Measurements from ENCODE around the gene DOCK4.

DOCK4 gene

GRCh38 chr7:111734954-111735660 lies 471.1 kb downstream of the DOCK4 start:
- Histone ChIP-seq H3K36me3 (ENCODE audit: insufficient read depth, low read length) (no peaks in the 10 kb centered on the region), H3K9me3 (ENCODE audit: control insufficient read depth, insufficient read depth, low read length) (no peaks in the 10 kb centered on the region), H3K9ac (ENCODE audit: low read depth, low read length) (no peak overlapping the region), H3K4me1 (ENCODE audit: insufficient read depth, low read length) (no peaks in the 10 kb centered on the region)

DNA sequence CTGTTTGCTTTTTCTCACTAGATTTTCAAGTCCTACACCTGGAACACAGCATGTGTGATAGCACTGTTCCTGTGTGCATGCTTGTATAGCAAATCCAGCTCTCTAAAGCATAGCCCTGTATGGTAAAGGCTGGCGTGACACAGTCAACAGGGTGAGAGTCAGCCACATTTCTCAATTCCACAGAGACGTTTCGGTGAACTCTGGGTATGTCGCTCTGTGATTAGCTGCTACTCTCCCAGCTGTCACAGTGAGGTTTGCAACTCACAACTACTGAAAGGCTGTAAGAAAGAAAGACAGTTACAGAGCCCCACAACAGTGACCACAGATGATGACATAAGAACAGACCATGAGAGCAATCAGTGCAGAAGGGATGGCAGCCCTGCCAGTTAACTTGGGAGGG lies 473.3 kb downstream of the DOCK4 start:
- no peaks in the 10 kb centered on the region for H3K4me1 ChIP-seq (ENCODE audit: insufficient read depth, low read length)
- H3K9me3 ChIP-seq (ENCODE audit: control insufficient read depth, insufficient read depth, low read length): no peaks in the 10 kb centered on the region
- no peak overlapping the region for H3K9ac ChIP-seq (ENCODE audit: low read depth, low read length)
- H3K36me3 ChIP-seq (ENCODE audit: insufficient read depth, low read length): no peaks in the 10 kb centered on the region

- H3K36me3 ChIP-seq (ENCODE audit: insufficient read depth, low read length): no peaks in the 10 kb centered on the region
- no peaks in the 10 kb centered on the region for H3K4me1 ChIP-seq (ENCODE audit: insufficient read depth, low read length)
- no peaks in the 10 kb centered on the region for H3K9me3 ChIP-seq (ENCODE audit: control insufficient read depth, insufficient read depth, low read length)
- H3K9ac ChIP-seq (ENCODE audit: low read depth, low read length): no peak overlapping the region
Measured at GRCh38 chr7:111730476-111731300, 475.5 kb downstream of the DOCK4 start.

DNA sequence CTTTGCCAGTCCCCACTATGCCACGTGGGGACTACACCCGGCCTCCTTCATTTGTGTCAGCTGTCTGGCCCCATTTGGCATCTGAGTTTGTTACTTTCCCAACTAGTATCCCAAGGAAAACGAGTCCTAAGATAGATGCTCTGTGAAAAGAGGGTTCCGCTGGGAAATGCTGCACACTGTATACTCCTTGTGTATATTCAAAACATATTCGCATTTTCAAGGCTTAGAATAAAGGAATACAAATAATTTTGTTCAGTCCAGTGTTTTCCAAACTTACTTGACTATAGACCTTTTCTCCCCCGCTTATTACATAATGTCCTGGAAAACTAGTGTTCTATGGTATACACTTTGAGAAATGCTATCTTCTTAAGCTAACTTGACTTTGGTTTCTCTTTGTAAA lies 476.1 kb downstream of the DOCK4 start:
- Histone ChIP-seq H3K36me3 (ENCODE audit: insufficient read depth, low read length) (no peaks in the 10 kb centered on the region), H3K9ac (ENCODE audit: low read depth, low read length) (no peak overlapping the region), H3K4me1 (ENCODE audit: insufficient read depth, low read length) (no peaks in the 10 kb centered on the region), H3K9me3 (ENCODE audit: control insufficient read depth, insufficient read depth, low read length) (no peaks in the 10 kb centered on the region)

- Histone ChIP-seq H3K36me3 (ENCODE audit: insufficient read depth, low read length) (no peaks in the 10 kb centered on the region), H3K9ac (ENCODE audit: low read depth, low read length) (no peak overlapping the region), H3K9me3 (ENCODE audit: control insufficient read depth, insufficient read depth, low read length) (no peaks in the 10 kb centered on the region), H3K4me1 (ENCODE audit: insufficient read depth, low read length) (no peaks in the 10 kb centered on the region)
Measured at GRCh38 chr7:111729483-111729882, 476.7 kb downstream of the DOCK4 start.

- peak overlapping the region; percentile 49; the same call in 1 of the 2 replicates for H3K9ac ChIP-seq (ENCODE audit: low read depth, low read length)
- H3K4me1 ChIP-seq (ENCODE audit: insufficient read depth, low read length): no peaks in the 10 kb centered on the region
- H3K36me3 ChIP-seq (ENCODE audit: insufficient read depth, low read length): no peaks in the 10 kb centered on the region
- no peaks in the 10 kb centered on the region for H3K9me3 ChIP-seq (ENCODE audit: control insufficient read depth, insufficient read depth, low read length)
Measured at GRCh38 chr7:111728635-111728995, 477.6 kb downstream of the DOCK4 start.

DNA sequence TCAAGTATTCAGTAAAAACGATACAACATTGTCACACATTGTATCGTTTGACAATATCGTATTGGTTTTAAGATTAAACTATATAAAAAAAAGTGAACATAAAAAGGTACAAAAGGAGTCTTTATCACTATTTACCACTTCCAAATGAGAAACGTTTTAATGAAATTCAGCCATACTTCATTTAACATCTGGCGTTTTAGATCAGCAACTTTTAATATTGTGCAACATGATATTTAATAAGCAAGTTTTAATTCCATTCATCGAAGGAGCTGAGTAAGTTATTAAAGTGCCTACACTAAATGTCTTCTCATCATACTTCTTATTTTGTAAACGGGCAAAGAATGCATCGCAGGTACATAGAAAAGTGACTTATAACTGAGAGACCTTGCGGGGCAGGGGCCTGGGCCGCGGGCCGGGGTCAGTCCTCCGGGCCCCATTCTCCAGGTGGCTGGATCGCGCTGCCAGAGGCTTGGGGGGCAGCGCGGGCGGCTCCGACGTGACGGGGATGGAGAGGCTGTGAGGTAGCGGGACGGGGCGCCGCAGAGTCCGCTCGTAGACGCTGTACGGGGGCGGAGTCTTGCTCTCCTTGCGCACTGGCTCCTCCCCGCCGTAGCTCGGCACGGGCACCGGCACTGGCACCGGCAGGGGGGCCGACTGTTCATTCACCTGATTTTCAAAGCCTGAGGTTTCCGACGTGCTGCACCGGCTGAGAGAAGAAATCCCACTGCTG lies 478.1 kb downstream of the DOCK4 start:
- peak overlapping the region; percentile 49; the same call in 1 of the 2 replicates for H3K9ac ChIP-seq (ENCODE audit: low read depth, low read length)
- H3K36me3 ChIP-seq (ENCODE audit: insufficient read depth, low read length): no peaks in the 10 kb centered on the region
- no peaks in the 10 kb centered on the region for H3K4me1 ChIP-seq (ENCODE audit: insufficient read depth, low read length)
- no peaks in the 10 kb centered on the region for H3K9me3 ChIP-seq (ENCODE audit: control insufficient read depth, insufficient read depth, low read length)

DNA sequence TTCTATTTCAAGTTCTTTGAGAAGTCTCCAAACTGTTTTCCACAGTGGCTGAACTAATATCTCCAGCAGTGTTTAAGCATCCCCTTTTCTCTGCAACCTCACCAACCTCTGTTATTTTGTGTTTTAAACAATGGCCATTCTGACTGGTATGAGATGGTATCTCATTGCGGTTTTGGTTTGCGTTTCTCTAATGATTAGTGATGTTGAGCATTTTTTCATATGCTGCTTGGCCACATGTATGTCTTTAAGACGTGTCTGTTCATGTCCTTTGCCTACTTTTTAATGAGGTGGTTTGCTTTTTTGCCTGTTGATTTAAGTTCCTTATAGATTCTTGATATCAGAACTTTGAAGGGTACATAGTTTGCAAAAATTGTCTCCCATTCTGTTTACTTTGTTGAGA lies 487.3 kb downstream of the DOCK4 start:
- H3K9ac ChIP-seq (ENCODE audit: low read depth, low read length): no peak overlapping the region
- no peaks in the 10 kb centered on the region for H3K36me3 ChIP-seq (ENCODE audit: insufficient read depth, low read length)
- H3K4me1 ChIP-seq (ENCODE audit: insufficient read depth, low read length): no peaks in the 10 kb centered on the region
- no peaks in the 10 kb centered on the region; the same call in 1 of the 2 replicates for H3K9me3 ChIP-seq (ENCODE audit: control insufficient read depth, insufficient read depth, low read length)

DNA sequence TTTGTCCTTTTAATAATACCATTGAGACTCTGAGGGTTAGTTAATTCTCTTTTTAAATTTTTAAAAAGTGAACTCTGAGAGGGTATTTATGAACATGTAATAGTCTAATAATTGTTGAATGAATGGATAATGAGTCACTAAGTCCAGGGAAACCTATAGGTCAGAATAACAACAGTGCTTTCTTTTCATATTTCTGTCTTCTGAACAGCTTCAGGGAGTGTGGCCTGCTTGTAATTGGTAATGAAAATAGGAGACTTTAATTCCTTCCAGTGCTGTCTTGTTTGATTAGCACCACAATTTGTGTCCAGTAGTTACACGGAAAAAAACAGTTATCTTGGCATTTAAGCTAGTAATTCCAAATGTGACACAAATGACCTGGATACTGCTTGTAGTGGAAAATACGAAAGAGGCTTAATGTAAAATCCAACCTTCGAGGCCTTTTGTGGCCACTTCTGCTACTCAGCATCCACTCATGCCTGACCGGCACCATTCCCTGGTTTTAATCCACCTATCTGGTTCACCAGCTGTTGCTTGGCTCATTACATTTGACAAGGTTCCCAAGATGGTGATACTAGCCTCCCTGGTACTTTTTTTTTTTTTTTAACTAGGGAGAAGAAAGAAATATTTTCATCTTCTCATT lies 494.7 kb downstream of the DOCK4 start:
- Histone ChIP-seq H3K4me1 (ENCODE audit: insufficient read depth, low read length) (no peaks in the 10 kb centered on the region), H3K9me3 (ENCODE audit: control insufficient read depth, insufficient read depth, low read length) (no peaks in the 10 kb centered on the region; the same call in 1 of the 2 replicates), H3K36me3 (ENCODE audit: insufficient read depth, low read length) (no peaks in the 10 kb centered on the region), H3K9ac (ENCODE audit: low read depth, low read length) (no peak overlapping the region)

DNA sequence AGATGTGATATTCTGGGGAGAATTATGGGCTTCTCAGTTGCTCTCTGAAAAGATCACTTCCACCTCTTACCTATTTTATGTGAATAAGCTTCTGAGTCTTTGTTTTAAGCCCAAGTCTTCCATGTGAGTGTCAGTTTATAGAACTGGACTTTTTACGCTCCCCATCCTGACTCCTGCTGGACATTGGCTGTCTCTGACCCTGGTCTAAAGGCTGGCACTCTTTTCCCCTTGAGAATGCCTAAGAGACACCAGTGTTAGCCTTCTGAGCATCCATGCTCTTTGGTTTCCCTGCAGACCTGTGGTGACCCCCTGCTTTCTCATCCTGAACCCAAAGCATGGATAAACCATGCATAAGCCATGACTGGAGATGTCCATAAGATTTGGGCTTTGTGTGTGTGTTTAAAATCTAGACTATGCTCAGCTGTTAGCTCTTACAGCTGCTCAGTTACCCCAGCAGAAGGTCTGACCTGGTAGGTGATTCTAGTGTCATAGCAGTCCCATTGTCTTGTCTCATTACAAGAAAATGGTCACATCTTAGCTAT lies 495.3 kb downstream of the DOCK4 start:
- Histone ChIP-seq H3K9ac (ENCODE audit: low read depth, low read length) (no peak overlapping the region), H3K9me3 (ENCODE audit: control insufficient read depth, insufficient read depth, low read length) (no peaks in the 10 kb centered on the region; the same call in 1 of the 2 replicates), H3K4me1 (ENCODE audit: insufficient read depth, low read length) (no peaks in the 10 kb centered on the region), H3K36me3 (ENCODE audit: insufficient read depth, low read length) (no peaks in the 10 kb centered on the region)

DNA sequence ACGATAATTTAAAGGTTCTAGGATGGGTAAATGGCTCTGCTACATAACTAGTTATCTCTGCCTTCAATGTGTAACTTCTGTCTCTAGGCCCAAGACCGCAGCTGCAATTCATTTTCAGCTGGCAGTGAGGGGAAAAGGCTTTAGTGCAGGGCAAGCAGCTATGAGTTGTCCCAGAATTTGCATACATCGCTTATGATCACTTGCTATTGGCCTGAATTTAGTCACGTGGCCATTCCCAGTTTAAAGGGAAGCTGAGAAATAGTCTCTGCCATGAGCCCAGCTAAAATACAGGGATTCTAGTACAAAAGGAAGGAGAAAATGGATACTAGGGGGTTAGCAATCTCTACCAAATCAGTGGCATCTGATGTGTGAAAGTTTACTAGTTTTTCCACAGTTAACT lies 498.1 kb downstream of the DOCK4 start:
- H3K4me1 ChIP-seq (ENCODE audit: insufficient read depth, low read length): no peaks in the 10 kb centered on the region
- no peaks in the 10 kb centered on the region; the same call in 1 of the 2 replicates for H3K9me3 ChIP-seq (ENCODE audit: control insufficient read depth, insufficient read depth, low read length)
- H3K36me3 ChIP-seq (ENCODE audit: insufficient read depth, low read length): no peaks in the 10 kb centered on the region
- no peak overlapping the region for H3K9ac ChIP-seq (ENCODE audit: low read depth, low read length)

DNA sequence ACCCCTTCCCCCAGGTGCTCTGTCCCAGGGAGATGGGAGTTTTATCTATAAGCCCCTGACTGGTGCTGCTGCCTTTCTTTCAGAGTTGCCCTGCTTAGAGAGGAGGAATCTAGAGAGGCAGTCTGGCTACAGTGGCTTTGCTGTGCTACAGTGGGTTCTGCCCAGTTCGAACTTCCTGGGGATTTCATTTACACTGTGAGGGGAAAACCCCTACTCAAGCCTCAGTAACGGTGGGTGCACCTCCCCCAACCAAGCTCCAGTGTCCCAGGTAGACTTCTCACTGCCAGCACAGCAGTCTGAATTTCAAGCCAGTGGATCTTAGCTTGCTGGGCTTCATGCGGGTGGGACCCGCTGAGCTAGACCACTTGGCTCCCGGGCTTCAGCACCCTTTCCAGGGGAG lies 500.4 kb downstream of the DOCK4 start:
- Histone ChIP-seq H3K9ac (ENCODE audit: low read depth, low read length) (no peak overlapping the region), H3K4me1 (ENCODE audit: insufficient read depth, low read length) (no peaks in the 10 kb centered on the region), H3K9me3 (ENCODE audit: control insufficient read depth, insufficient read depth, low read length) (no peaks in the 10 kb centered on the region; the same call in 1 of the 2 replicates), H3K36me3 (ENCODE audit: insufficient read depth, low read length) (no peaks in the 10 kb centered on the region)

GRCh38 chr7:111697771-111698170 lies 508.4 kb downstream of the DOCK4 start:
- Histone ChIP-seq H3K9me3 (ENCODE audit: control insufficient read depth, insufficient read depth, low read length) (no peaks in the 10 kb centered on the region), H3K9ac (ENCODE audit: low read depth, low read length) (no peak overlapping the region), H3K36me3 (ENCODE audit: insufficient read depth, low read length) (no peaks in the 10 kb centered on the region), H3K4me1 (ENCODE audit: insufficient read depth, low read length) (no peaks in the 10 kb centered on the region)

- Histone ChIP-seq H3K36me3 (ENCODE audit: insufficient read depth, low read length) (no peaks in the 10 kb centered on the region), H3K4me1 (ENCODE audit: insufficient read depth, low read length) (no peaks in the 10 kb centered on the region), H3K9me3 (ENCODE audit: control insufficient read depth, insufficient read depth, low read length) (no peaks in the 10 kb centered on the region), H3K9ac (ENCODE audit: low read depth, low read length) (no peak overlapping the region)
Measured at GRCh38 chr7:111694376-111694775, 511.8 kb downstream of the DOCK4 start.

Measured in ES-I3 (cell line).